IMR-90 (cell line): ENCODE data around the gene ARAP1. TPM values are rescaled to one million over a fixed set of nuclear protein-coding genes. Genes with fewer than 3 reads are reported as not detected.

Experiments used
- ATAC-seq: fragments of 200-7000 bp; cut with Tn5 transposase; 2 replicates; pipeline ENCODE4 v1.9.1; 2020; ENCODE audit warnings: low read depth, mild to moderate bottlenecking, moderate library complexity
- BruUV-seq: library from RNA; stranded (reverse); fragments of 400-500 nt; replicated peaks from 2 replicates; lab custom pipeline; 2021; lab: Mats Ljungman, UMichigan
- CTCF ChIA-PET: fragments of 300-600 bp; formaldehyde crosslinking; extraction: SDS; loops from one replicate; lab custom pipeline; 2021; ENCODE audit warnings: antibody characterized with exemption; lab: Yijun Ruan, JAX
- POLR2A ChIA-PET: fragments of 300-600 bp; sonication (Branson Sonifier 250); formaldehyde crosslinking; loops from one replicate; lab custom pipeline; 2022; ENCODE audit warnings: antibody characterized with exemption; ENCODE audit not compliant: unreplicated experiment; lab: Charles Lee
- DNase-seq: peaks from one replicate; pipeline ENCODE4 v3.0.0; 2013
- H2AFZ ChIP-seq: replicated peaks from 2 replicates; pipeline ENCODE3; 2013; ENCODE audit warnings: low read length, mild to moderate bottlenecking; ENCODE audit not compliant: poor library complexity
- H2AK5ac ChIP-seq: 2 replicates; pipeline ENCODE4 v1.6.1; 2013; ENCODE audit warnings: low read depth, low read length, inconsistent platforms
- H2AK9ac ChIP-seq: replicated peaks from 2 replicates; pipeline ENCODE3; 2013; ENCODE audit warnings: mild to moderate bottlenecking, low read depth, low read length, moderate library complexity; ENCODE audit not compliant: poor library complexity
- H2BK120ac ChIP-seq: 2 replicates; pipeline ENCODE4 v1.6.1; 2013; ENCODE audit warnings: low read depth, low read length, inconsistent platforms
- H2BK15ac ChIP-seq: 3 replicates; pipeline ENCODE4 v1.6.1; 2013; ENCODE audit warnings: low read depth, low read length, inconsistent platforms
- H2BK20ac ChIP-seq: 2 replicates; pipeline ENCODE4 v1.6.1; 2013; ENCODE audit warnings: low read depth, mild to moderate bottlenecking, inconsistent platforms, low read length, moderate library complexity
- H2BK5ac ChIP-seq: 2 replicates; pipeline ENCODE4 v1.6.1; 2013; ENCODE audit warnings: mild to moderate bottlenecking, low read depth, low read length, inconsistent platforms; ENCODE audit not compliant: poor library complexity, severe bottlenecking
- H3K14ac ChIP-seq: replicated peaks from 2 replicates; pipeline ENCODE4 v1.6.1; 2013; ENCODE audit warnings: low read depth, low read length, inconsistent platforms
- H3K18ac ChIP-seq: 2 replicates; pipeline ENCODE4 v1.6.1; 2013; ENCODE audit warnings: low read depth, low read length, control low read depth
- H3K23ac ChIP-seq: 2 replicates; pipeline ENCODE4 v1.6.1; 2013; ENCODE audit warnings: low read depth, low read length, inconsistent platforms
- H3K27ac ChIP-seq: 2 replicates; pipeline ENCODE4 v1.5.1; 2013; ENCODE audit warnings: mild to moderate bottlenecking, control low read depth, low read length; ENCODE audit not compliant: insufficient read depth
- H3K27me3 ChIP-seq: 2 replicates; pipeline ENCODE4 v1.6.1; 2013; ENCODE audit warnings: low read length; ENCODE audit not compliant: control insufficient read depth, insufficient read depth
- H3K36me3 ChIP-seq: 2 replicates; pipeline ENCODE4 v1.6.1; 2013; ENCODE audit warnings: low read length, mixed read lengths; ENCODE audit not compliant: control insufficient read depth, insufficient read depth
- H3K4ac ChIP-seq: 2 replicates; pipeline ENCODE4 v1.6.1; 2013; ENCODE audit warnings: low read depth, low read length, inconsistent platforms
- H3K4me1 ChIP-seq: 2 replicates; pipeline ENCODE4 v1.6.1; 2013; ENCODE audit warnings: low read length, mixed read lengths; ENCODE audit not compliant: control insufficient read depth, insufficient read depth
- H3K4me2 ChIP-seq: 2 replicates; pipeline ENCODE4 v1.6.1; 2013; ENCODE audit warnings: low read depth, mild to moderate bottlenecking, control low read depth, low read length, moderate library complexity
- H3K4me3 ChIP-seq: 2 replicates; pipeline ENCODE4 v1.5.1; 2013; ENCODE audit warnings: low read depth, mild to moderate bottlenecking, control low read depth, low read length, moderate library complexity; ENCODE audit not compliant: insufficient read depth
- H3K56ac ChIP-seq: 2 replicates; pipeline ENCODE4 v1.6.1; 2013; ENCODE audit warnings: low read length, inconsistent platforms; ENCODE audit not compliant: insufficient read depth; ENCODE audit errors: extremely low read depth
- H3K79me1 ChIP-seq, 2 experiments: 2 replicates each; pipeline ENCODE4 v1.6.1; 2013; ENCODE audit warnings: low read length in 2 of 2, inconsistent platforms in 1 of 2, low read depth in 1 of 2
- H3K9ac ChIP-seq: 2 replicates; pipeline ENCODE4 v1.6.1; 2013; ENCODE audit warnings: low read depth, low read length, control low read depth
- H3K9me1 ChIP-seq: 2 replicates; pipeline ENCODE4 v1.6.1; 2013; ENCODE audit warnings: low read length, inconsistent platforms; ENCODE audit not compliant: insufficient read depth
- H3K9me3 ChIP-seq: 2 replicates; pipeline ENCODE4 v1.6.1; 2013; ENCODE audit warnings: low read length; ENCODE audit not compliant: control insufficient read depth, insufficient read depth
- H4K20me1 ChIP-seq: 2 replicates; pipeline ENCODE4 v1.6.1; 2013; ENCODE audit warnings: low read length, inconsistent platforms; ENCODE audit not compliant: insufficient read depth
- H4K5ac ChIP-seq: 2 replicates; pipeline ENCODE4 v1.6.1; 2013; ENCODE audit warnings: mild to moderate bottlenecking, low read depth, low read length, control low read depth
- H4K8ac ChIP-seq, 2 experiments: 2 replicates each; pipeline ENCODE4 v1.6.1; 2013; ENCODE audit warnings: low read depth in 2 of 2, low read length in 2 of 2, control low read depth in 1 of 2, inconsistent platforms in 1 of 2
- H4K91ac ChIP-seq: 2 replicates; pipeline ENCODE4 v1.6.1; 2013; ENCODE audit warnings: low read depth, low read length, inconsistent platforms; ENCODE audit not compliant: insufficient read depth
- CEBPB ChIP-seq: IDR thresholded peaks from 2 replicates; pipeline ENCODE4 v1.6.1; 2012; ENCODE audit warnings: low read depth, low read length, improper control_type of control experiment
- ELK1 ChIP-seq: fragments of 150-350 bp; IDR thresholded peaks from 2 replicates; pipeline ENCODE4 v1.6.1; 2016; ENCODE audit warnings: low read depth, mild to moderate bottlenecking, low read length, moderate library complexity, borderline replicate concordance
- FOS ChIP-seq: fragments of 150-350 bp; IDR thresholded peaks from 2 replicates; pipeline ENCODE4 v1.6.1; 2016; ENCODE audit warnings: low read depth, low read length
- MAFK ChIP-seq: IDR thresholded peaks from 2 replicates; pipeline ENCODE4 v1.6.1; 2012; ENCODE audit warnings: low read depth, low read length, improper control_type of control experiment
- MAZ ChIP-seq: IDR thresholded peaks from 2 replicates; pipeline ENCODE4 v1.6.1; 2012; ENCODE audit warnings: low read depth, mild to moderate bottlenecking, low read length, improper control_type of control experiment, moderate library complexity, borderline replicate concordance
- NFE2L2 ChIP-seq: fragments of 150-350 bp; IDR thresholded peaks from 2 replicates; pipeline ENCODE4 v1.6.1; 2016; ENCODE audit warnings: low read depth, mild to moderate bottlenecking, low read length
- POLR2A ChIP-seq: IDR thresholded peaks from 2 replicates; pipeline ENCODE4 v1.6.1; 2012; ENCODE audit warnings: mild to moderate bottlenecking, low read depth, low read length
- RAD21 ChIP-seq: IDR thresholded peaks from 2 replicates; pipeline ENCODE4 v1.6.1; 2012; ENCODE audit warnings: low read length, improper control_type of control experiment
- RCOR1 ChIP-seq: IDR thresholded peaks from 2 replicates; pipeline ENCODE4 v1.6.1; 2012; ENCODE audit warnings: mild to moderate bottlenecking, low read length, improper control_type of control experiment; ENCODE audit not compliant: insufficient replicate concordance
- RFX5 ChIP-seq: IDR thresholded peaks from 2 replicates; pipeline ENCODE4 v1.8.0; 2012; ENCODE audit warnings: low read depth, mild to moderate bottlenecking, low read length, moderate library complexity
- SMC3 ChIP-seq: fragments of 150-350 bp; IDR thresholded peaks from 2 replicates; pipeline ENCODE4 v1.6.1; 2016; ENCODE audit warnings: low read depth, mild to moderate bottlenecking, antibody characterized with exemption, low read length, moderate library complexity
- USF2 ChIP-seq: fragments of 150-350 bp; IDR thresholded peaks from 2 replicates; pipeline ENCODE4 v1.6.1; 2017; ENCODE audit warnings: mild to moderate bottlenecking, antibody characterized with exemption, low read length, low read depth
- WGBS, 2 experiments: methylation state at CpG; one replicate each; pipeline versions ENCODE4 v1.1.5 to v1.1.7; 2013; ENCODE audit warnings: missing lambda C conversion rate in 2 of 2; ENCODE audit not compliant: insufficient read length in 1 of 2; ENCODE audit errors: extremely low coverage in 2 of 2; 5-methylcytosine and 5-hydroxymethylcytosine counted together
- dilution Hi-C: fragments of 300-500 bp; cut with HindIII; formaldehyde crosslinking; loops from one replicate; pipeline ENCODE4 v1.14.3; 2018; ENCODE audit warnings: low sequenced_read_pairs; ENCODE audit not compliant: unreplicated experiment
- in situ Hi-C: fragments of 300-500 bp; cut with MboI; formaldehyde crosslinking; loops from 3 replicates; pipeline ENCODE4 v1.14.3; 2019; ENCODE audit warnings: low sequenced_read_pairs, inconsistent platforms, mixed read lengths
- intact Hi-C: fragments of 100-400 bp; cut with micrococcal nuclease; formaldehyde crosslinking; loops from 2 replicates; pipeline ENCODE4 v1.10.0; 2022
- polyA plus RNA-seq, 3 experiments: library from polyadenylated mRNA; depleted of rRNA; stranded (reverse); fragments of >200 nt; gene quantifications; 2 replicates each; pipeline ENCODE4 v1.2.3, GENCODE V29; 2012; ENCODE audit warnings: low replicate concordance in 1 of 3
- total RNA-seq: library from RNA; depleted of rRNA; stranded (reverse); fragments of >200 nt; gene quantifications from 2 replicates; pipeline ENCODE4 v1.2.3, GENCODE V29; 2012

The ARAP1 gene
- total and polyA plus RNA-seq, 2 of the 4 experiments (the other 2 are of a cell fraction) = 37.6 to 63.1 TPM

GRCh38 chr11:72766152-72766902 lies 14.1 kb upstream of the ARAP1 start:
- no peak overlapping the region for H2AFZ ChIP-seq
- H2AK5ac ChIP-seq = no peak overlapping the region
- no peak overlapping the region for H4K5ac ChIP-seq
- H3K36me3 ChIP-seq = no peaks in the 10 kb centered on the region
- H3K9me1 ChIP-seq = peaks cover 8% of the 10 kb centered on the region; the same call in 1 of the 2 replicates
- ChIA-PET CTCF (interaction anchor here (0.6 kb wide), 1 partner anchor 583 kb away, joined by 3 read pairs; no protein-coding TSS in a partner anchor), POLR2A (no interaction called here)
- H3K27ac ChIP-seq = no peak overlapping the region
- no peaks in the 10 kb centered on the region for H3K27me3 ChIP-seq
- TF ChIP-seq RCOR1 (no peak), NFE2L2 (no peak), POLR2A (no peak), CEBPB (no peak), RAD21 (no peak), MAZ (no peak), SMC3 (no peak), MAFK (no peak), USF2 (no peak), RFX5 (no peak), FOS (no peak), ELK1 (no peak)
- 84% methylated on average over 5 of the region's 12 CpGs; no CpG with 5 or more reads in 1 of the 2 experiments for WGBS, 2 experiments
- H2BK5ac ChIP-seq = no peak overlapping the region
- ATAC-seq (no peak), DNase-seq (no peak)
- H2AK9ac ChIP-seq = no peak overlapping the region
- no peak overlapping the region for H2BK120ac ChIP-seq
- H4K20me1 ChIP-seq = peaks cover 3% of the 10 kb centered on the region
- intact Hi-C loops (no loop called here), in situ Hi-C loops (no loop called here), dilution Hi-C loops (no loop called here)
- H3K79me1 ChIP-seq = peaks cover 0 to 9% of the 10 kb centered on the region in 2 experiments; a peak in 2 of 4 replicates
- H4K8ac ChIP-seq = no peak overlapping the region
- H3K4me3 ChIP-seq = no peak overlapping the region
- no TSS peak for BruUV-seq
- no peak overlapping the region for H3K4ac ChIP-seq
- H3K56ac ChIP-seq = no peak overlapping the region
- no peak overlapping the region for H3K18ac ChIP-seq
- no peak overlapping the region for H3K23ac ChIP-seq
- H2BK20ac ChIP-seq = no peak overlapping the region
- H3K4me2 ChIP-seq = no peak overlapping the region
- H3K9me3 ChIP-seq = 0 out of 2 replicates have a peak, but pooled peaks cover 2% of the 10 kb centered on the region
- H3K4me1 ChIP-seq = peaks cover 6% of the 10 kb centered on the region; the same call in 1 of the 2 replicates
- H3K14ac ChIP-seq = no peak overlapping the region
- H4K91ac ChIP-seq = no peak overlapping the region
- no peak overlapping the region for H3K9ac ChIP-seq
- H2BK15ac ChIP-seq = no peak overlapping the region
